COLO829 (cell line): Measurements from ENCODE around the gene G6PC1.
"Not testable (repeated sequence)": the region's sequence is repeated elsewhere in the genome, so short reads cannot be mapped to it uniquely, and the experiment has no call there.

Experiments
- DNase-seq: peaks from one replicate; pipeline ENCODE4 v3.0.0; 2012; ENCODE audit warnings: low spot score

Gene G6PC1

DNA sequence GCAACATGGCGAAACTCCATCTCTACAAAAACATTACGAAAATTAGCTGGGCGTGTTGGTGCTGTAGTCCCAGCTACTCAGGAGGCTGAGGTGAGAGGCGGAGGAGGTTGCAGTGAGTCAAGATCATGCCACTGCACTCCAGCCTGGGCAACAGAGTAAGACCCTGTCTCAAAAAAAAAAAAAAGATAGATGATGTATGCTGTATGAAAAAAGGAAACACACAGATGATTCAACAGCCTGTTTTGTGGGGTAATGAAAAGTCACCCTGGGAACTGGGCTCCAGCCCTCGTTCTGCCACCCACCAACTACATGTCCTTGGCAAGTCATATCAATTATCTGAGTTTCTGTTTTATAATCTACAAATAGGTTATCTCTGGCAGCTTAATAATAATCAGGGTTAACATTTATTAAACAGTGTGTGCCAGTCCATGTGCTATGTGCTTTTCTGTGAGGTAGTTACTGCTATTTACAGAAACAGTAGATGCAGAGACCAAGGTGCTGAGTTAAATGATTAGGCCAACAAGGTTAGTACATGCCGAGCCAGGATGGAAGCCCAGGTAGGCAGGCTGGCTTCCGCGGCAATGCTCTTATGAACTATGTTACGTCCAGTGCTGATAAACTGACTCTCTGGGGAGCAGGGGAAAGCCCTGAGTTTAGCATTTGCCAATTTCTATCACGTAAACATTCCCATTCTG is 1.1 kb downstream of the G6PC1 start:
- DNase-seq, result no peak

DNA sequence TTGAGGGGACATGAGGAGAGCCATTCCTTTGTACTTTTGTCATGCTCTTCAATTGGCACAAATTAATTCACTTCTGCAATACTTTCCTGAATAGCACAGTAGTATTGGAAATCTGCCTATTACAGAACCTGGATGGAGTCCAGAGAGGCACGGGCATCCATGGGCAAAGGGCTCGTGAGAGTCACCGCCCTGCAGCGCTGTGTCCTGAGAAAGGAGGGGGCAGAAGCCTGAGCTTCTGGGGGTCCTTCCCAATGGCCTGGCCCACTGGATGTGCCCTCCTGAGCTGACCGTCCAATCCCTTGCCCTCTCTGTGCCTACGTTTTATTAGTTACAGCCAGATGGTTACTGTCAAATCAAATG is 3.5 kb downstream of the G6PC1 start:
- no peak for DNase-seq

DNA sequence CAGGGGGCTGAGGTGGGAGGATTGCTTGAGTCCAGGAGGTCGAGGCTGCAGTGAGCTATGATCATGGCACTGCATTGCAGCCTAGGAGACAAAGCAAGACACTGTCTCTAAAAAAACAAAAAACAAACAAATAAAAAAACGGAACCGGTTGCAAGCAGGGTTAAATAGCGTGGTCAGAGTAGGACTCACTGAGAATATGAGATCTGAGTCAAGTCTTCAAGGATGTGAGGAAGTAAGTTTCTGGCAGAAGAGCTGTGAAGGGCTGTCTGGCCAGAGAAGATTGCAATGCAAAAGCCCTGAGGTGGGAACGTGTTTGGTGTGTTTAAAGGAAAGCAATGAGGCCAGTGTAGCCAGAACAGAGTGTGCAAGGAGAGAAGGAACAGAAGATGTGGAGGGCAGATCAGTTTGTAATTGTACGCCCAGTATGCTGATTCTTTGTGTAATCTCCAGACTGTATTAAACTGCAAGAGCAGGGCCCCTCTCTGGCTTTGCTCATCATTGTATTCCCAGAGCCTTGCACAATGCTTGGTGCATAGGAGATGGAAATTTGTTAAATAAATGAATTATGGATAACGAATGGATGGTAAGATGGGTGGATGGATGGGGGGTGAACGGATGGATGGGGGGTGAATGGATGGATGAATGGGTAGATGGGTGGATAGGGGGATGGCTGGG is 6.3 kb downstream of the G6PC1 start:
- no peak for DNase-seq

DNA sequence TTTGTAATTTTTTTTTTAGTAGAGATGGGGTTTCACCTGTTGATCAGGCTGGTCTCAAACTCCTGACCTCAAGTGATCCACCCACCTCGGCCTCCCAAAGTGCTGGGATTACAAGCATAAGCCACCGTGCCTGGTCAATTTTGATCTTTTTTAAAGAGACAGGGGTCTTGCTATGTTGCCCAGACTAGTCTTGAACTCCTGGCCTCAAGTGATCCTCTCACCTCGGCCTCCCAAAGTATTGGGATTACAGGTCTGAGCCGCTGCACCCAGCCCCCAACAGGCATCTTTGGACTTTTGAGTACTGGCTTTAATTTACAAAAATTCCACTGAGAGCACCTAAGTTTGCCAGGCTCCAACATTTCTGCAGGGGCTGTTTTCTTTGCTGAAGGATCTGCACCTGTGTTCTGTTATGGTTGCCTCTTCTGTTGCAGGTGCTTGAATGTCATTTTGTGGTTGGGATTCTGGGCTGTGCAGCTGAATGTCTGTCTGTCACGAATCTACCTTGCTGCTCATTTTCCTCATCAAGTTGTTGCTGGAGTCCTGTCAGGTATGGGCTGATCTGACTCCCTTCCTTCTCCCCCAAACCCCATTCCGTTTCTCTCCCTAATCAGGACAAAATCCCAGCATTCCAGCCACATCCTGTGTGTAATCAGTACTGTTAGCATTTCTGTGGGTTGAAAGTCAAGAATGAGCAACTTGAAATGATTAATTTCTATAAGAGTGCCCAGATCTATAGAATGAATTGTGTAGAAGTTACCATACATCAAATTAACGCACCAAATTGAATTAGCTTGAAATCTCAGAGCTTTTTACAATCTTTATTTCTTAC is 8.5 kb downstream of the G6PC1 start:
- no peak for DNase-seq

DNA sequence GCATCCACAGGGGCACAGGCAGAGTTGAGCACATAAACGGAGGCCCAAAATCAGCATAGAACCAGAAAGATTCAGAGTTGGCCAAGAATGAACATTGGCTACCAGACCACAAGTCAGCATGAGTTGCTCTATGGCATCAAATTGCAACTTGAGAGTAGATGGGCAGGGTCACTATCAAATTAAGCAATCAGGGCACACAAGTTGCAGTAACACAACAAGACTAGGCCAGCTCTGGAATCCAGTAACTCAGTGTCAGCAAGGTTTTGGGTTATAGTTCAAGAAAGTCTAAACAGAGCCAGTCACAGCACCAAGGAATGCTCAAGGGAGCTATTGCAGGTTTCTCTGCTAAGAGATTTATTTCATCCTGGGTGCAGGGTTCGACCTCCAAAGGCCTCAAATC is 12.9 kb downstream of the G6PC1 start:
- DNase-seq, result no peak

DNA sequence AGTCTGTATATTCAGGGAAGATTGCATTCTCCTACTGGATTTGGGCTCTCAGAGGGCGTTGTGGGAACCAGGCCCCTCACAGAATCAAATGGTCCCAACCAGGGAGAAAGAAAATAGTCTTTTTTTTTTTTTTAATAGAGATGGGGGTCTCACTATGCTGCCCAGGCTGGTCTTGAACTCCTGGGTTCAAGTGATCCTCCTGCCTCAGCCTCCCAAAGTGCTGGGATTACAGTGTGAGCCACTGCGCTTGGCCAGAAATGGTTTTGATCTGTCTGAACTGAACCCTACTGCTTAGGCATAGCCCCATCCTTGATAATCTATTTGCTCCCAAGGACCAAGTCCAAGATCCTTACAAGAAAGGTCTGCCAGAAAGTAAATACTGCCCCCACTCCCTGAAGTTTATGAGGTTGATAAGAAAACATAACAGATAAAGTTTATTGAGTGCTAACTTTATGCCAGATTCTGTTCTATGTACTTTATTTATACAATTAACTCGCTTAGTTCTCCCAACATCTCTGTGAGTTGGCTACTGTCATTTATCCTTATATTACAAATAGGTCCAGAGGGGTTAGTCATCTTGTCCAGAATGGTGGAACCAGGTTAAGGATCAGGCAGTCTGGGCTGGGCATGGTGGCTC is 13.5 kb downstream of the G6PC1 start:
- DNase-seq, result no peak

DNA sequence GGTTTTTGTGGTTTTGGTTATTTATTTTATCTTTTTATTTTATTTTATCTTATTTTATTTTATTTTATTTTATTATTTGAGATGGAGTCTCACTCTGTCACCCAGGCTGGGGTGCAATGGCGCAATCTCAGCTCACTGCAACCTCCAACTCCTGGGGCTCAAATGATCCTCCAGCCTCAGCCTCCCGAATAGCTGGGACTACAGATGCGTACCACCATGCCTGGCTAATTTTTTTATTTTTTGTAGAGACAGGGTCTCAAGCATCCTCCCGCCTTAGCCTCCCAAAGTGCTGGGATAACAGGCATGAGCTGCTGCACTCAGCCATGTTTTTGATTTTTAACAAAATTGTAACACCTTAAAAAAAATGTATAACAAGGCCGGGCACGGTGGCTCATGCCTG is 14.7 kb downstream of the G6PC1 start:
- not testable (repeated sequence) for DNase-seq

DNA sequence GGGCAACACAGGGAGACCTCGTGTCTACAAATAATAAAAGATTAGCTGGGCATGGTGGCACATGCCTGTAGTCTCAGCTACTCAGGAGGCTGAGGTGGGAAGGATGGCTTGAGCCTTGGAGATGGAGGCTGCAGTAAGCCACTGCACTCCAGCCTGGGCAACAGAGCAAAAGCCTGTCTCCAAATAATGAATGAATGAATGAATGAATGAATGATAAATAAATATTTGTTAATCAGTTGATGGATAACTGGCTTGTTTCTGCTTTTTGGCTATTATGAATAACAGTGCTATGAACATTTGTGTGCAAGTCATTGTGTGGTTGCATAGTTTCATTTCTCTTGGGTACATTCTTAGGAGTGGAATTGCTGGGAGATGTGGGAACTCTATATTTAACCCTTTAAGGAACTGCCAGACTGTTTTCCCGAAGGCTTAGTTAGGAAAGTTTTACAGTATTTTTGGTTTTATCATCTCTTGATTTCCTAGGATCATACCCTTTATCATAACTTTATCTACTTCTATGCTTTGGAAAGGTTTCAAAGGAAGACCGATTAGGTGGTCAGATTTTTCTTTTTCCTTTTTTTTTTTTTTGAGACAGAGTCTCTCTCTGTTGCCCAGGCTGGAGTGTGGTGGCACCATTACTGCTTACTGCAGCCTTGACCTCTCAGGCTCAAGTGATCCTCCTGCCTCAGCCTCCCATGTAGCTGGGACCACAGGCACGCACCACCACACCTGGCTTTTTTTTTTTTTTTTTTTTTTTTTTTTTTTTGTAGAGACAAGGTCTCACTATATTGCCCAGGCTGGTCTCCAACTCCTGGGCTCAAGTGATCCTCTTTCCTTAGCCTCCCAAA is 16.0 kb downstream of the G6PC1 start:
- not testable (repeated sequence) for DNase-seq

DNA sequence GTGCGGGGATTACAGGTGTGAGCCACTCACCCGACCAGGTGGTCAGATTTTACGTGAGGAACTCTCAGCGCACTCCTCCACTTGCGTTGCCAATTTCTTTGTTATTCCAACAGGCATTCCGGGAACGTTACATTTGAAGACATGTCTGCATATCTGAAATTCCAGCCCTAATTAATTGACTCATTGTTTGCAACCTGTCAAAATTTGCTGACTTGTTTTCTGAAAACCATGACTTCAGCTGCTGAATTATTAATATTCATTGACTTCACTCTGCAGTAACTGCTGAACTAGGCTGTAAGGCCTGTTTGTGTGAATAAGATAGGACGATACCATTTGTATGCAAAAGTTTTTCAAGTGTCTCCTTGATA is 16.6 kb downstream of the G6PC1 start:
- DNase-seq, result no peak

DNA sequence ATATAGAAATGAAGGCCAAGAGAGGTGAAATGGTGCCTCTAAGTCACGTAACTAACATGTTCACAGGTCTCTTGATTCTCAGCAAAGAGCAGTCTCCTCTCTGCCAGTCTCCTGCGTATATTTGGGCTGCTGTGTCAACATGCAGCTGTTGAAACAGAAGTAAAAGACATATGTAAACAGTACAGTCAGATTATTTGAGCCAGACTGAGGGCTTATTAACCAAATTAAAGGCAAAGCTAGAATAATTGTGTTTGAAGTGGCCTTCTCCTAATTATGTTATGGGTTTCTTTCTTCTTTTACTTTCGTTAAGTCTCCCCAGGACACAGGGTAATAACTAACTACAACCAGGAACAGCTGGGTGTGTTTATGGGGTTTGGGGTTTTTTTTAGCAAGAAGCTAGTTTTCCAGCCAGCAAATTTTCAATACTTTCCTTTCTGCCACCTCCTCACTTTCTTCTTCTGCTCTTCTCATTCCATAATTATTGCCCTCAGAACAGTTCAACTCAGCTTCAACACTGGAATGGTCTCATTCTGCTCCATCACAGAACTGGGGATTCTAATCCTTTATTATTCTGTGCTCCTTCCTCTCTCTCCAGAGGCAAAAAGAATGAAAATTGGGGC is 18.4 kb downstream of the G6PC1 start:
- no peak for DNase-seq

DNA sequence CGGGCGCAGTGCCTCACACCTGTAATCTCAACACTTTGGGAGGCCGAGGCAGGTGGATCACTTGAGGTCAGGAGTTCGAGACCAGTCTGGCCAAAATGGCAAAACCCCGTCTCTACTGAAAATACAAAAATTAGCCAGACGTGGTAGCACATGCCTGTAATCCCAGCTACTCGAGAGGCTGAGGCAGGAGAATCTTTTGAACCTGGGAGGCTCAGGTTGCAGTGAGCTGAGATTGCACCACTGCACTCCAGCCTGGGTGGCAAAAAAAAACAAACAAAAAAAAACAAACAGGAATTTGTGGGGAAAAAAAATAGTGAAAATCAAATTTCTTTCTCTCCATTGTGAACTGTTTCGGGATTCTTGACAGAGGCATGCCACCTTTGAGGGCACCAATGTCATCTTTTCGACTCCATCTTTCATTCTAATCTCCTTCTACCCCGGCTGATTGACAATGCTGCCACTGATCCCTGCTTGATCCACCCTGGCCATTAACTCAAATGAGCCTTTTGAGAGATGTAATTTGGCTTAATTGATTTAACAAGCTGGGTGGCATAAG is 19.0 kb downstream of the G6PC1 start:
- not testable (repeated sequence) for DNase-seq

DNA sequence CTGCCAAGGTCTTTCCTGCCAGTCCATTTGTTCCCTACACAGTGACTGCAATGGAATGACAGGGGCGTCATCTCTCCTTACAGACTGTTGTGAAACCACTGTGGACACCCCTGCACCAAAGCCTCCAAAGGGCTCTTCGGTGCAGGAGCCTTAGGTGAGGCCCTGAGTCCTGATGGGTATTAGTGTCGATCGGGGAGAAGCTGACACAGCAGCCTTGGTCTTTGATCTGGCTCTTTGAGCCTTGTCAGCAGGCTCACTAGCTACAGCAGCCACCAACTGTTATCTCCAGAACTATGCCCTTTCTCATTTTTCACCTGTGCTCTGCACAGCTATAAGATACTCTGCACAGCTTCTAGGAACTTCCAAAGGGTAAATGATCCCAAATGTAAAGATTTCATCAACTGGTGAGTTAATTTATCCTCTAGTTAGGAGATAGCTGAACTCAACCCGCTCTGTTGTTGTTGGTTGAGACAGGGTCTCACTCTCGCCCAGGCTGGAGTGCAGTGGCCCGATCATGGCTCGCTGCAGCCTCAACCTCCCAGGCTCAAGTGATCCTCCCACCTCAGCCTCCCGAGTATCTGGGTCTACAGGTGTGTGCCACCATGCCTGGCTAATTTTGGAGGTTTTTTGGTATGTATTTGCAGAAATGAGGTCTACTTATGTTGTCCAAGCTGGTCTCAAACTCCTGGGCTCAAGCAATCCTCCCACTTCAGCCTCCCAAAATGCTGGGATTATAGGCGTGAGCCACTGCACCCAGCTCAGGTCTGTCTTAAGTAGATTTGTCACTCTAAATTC is 19.7 kb downstream of the G6PC1 start:
- no peak for DNase-seq

DNA sequence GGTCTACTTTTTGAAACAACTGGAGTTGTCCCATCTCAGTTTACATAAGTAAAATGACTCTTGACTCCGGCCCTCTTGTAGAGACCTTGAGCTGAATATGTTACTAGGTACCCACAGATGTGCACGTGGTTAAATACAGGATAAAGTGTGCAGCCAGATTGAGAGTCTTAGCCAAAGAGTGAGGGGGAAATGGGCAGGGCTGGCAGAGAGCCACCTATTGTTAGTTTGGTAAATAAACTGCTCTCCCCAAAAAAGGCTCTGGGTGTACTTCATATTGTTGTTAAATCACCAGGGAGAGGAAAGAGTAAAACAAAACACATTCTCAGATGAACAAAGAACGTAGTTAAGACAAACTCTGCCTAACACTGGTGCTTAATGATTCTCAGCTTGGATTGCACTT is 20.3 kb downstream of the G6PC1 start:
- DNase-seq, result no peak

DNA sequence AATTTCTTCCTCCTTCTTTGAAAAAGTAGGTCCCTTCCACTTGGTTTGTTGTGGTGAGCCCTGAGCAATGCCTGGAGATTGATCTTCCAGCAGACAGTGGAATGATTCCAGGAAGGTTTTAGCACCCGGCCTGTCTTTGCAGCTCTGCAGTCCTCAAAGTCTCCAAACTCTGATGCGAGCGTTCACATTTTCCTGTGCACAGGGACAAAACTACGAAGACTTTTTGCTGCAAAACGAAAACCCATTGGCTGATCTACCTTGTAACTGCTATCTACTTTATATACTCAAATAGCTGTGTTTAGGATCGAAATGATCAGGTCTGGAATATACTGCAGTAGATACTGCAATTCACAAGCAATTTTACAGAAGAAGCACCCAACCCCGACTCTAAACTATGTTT is 21.7 kb downstream of the G6PC1 start:
- no peak for DNase-seq

DNA sequence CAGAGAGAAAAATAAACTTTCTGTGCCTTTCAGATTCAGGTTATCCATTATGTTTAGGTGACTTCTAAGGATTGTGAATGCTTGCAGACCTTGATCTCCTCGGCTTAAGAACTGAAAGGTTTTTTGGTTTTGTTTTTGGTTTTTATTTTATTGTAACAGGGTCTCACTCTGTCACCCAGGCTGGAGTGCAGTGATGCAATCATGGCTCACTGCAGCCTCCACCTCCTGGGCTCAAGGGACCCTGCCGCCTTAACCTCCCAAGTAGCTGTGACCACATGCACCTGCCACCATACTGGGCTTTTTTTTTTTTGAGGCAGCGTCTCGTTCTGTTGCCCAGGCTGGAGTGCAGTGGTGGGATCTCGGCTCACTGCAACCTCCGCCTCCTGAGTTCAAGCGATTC is 22.9 kb downstream of the G6PC1 start:
- DNase-seq, result not testable (repeated sequence)

DNA sequence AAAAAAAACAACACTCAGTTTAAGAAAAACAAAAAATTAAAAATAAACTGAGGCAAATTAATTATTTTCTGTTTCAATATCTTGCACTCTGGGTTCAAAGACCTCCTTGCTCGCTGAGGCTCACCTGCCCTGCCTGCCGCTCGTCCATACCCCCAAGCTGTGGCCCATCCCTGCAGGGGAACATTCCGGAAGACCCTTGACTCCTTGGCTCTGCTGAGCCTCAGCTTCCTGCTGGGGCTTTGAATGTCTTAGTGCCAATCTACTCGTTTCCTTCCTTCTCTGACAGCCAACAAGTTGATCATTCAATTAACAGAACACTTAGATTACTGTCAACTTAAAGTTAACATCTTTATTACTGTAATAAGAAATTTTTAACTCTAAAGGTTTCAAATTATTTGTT is 24.3 kb downstream of the G6PC1 start:
- DNase-seq, result no peak

DNA sequence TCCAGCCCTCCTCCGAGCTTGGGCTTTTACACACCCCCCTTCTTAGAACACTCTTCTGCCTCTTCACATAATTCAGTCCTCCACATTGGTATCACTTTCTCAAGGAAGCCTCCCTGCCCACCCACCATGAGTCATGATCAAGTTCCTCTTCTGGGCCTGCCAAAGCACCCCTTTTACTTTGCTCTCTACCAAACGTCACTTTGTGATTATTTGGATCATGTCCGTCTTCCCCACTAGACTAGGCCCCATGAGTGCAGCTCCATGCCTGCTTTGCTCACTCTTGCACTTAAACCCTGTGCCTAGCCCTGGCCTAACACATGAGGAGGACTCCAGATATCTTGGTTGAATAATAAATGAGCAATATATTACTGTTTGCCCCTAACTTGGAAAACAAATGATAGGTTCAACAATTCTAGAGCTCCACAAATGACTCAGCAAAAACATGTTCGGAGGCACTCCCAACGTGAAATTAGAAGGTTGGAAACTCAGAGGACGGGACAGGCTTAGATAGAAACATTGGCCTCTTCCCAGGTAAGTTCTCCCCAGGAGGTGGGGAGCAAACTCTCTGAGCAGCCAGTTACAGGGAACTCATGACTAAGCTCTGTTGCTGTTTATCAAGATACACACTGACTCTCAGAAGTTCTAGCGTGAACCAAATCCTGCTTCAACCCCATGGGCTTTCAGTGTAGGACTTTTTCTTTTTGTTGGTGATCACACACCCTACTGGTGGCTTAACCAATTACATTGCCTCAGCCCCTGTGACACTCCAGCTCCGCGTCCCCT is 28.3 kb downstream of the G6PC1 start:
- peak; percentile 57 for DNase-seq

DNA sequence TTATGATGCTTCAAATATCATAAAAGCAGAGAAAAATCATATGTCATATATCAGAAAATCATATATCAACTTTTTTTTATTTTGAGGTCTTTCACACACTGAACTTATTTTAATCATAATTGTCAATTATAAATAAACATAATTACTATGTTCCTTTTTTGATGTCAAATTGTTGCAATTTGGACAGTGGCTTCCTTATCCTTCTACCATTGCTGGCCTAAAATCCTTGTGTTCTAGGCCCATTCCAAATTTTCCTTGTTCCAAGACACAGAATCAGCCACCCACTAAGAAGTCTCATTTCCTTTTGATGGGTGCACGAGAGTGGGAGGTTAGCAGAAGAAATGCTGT is 28.9 kb downstream of the G6PC1 start:
- no peak for DNase-seq
